Forelimb muscle (tissue), 1 donor: ENCODE data around the gene LRP1B. TPM values are rescaled to one million over a fixed set of nuclear protein-coding genes. Genes with fewer than 3 reads are reported as not detected.

Experiments
- DNase-seq: peaks from one replicate; pipeline ENCODE4 v3.0.0-alpha.2; 2013; ENCODE audit warnings: low read depth
- polyA plus RNA-seq: library from polyadenylated mRNA; unstranded; fragments of 120-200 nt; gene quantifications from one replicate; pipeline ENCODE4 v1.2.1, GENCODE V29; 2013; ENCODE audit not compliant: insufficient read length

Gene LRP1B
- polyA plus RNA-seq, 1 donor = 2.2 TPM

- DNase-seq = no peak
These were observed 535.4 kb downstream of the LRP1B start for GRCh38 chr2:141595316-141595920.

- no peak for DNase-seq
These were observed 539.0 kb downstream of the LRP1B start for GRCh38 chr2:141591787-141592186.

GRCh38 chr2:141590620-141591019 is 540.2 kb downstream of the LRP1B start:
- DNase-seq = no peak

- no peak for DNase-seq
These were observed 541.5 kb downstream of the LRP1B start for GRCh38 chr2:141589314-141589713.

- DNase-seq = no peak
These were observed 543.8 kb downstream of the LRP1B start for GRCh38 chr2:141586985-141587384.

GRCh38 chr2:141582213-141582612 is 548.6 kb downstream of the LRP1B start:
- no peak for DNase-seq

GRCh38 chr2:141579071-141579470 is 551.7 kb downstream of the LRP1B start:
- no peak for DNase-seq

GRCh38 chr2:141570474-141571131 is 560.2 kb downstream of the LRP1B start:
- DNase-seq = no peak

- DNase-seq = no peak
These were observed 560.9 kb downstream of the LRP1B start for GRCh38 chr2:141569941-141570340.

GRCh38 chr2:141565597-141565996 is 565.2 kb downstream of the LRP1B start:
- no peak for DNase-seq

- no peak for DNase-seq
These were observed 570.1 kb downstream of the LRP1B start for GRCh38 chr2:141560723-141561122.

- no peak for DNase-seq
These were observed 573.3 kb downstream of the LRP1B start for GRCh38 chr2:141557329-141558095.

GRCh38 chr2:141555876-141556470 is 574.8 kb downstream of the LRP1B start:
- DNase-seq = no peak

GRCh38 chr2:141554810-141555209 is 576.0 kb downstream of the LRP1B start:
- no peak for DNase-seq

- DNase-seq = no peak
These were observed 596.0 kb downstream of the LRP1B start for GRCh38 chr2:141534666-141535362.

GRCh38 chr2:141529659-141530058 is 601.2 kb downstream of the LRP1B start:
- DNase-seq = no peak

GRCh38 chr2:141528990-141529389 is 601.8 kb downstream of the LRP1B start:
- no peak for DNase-seq

- no peak for DNase-seq
These were observed 604.1 kb downstream of the LRP1B start for GRCh38 chr2:141526760-141527159.

- no peak for DNase-seq
These were observed 606.0 kb downstream of the LRP1B start for GRCh38 chr2:141524777-141525176.

GRCh38 chr2:141523199-141523598 is 607.6 kb downstream of the LRP1B start:
- no peak for DNase-seq

- DNase-seq = no peak
These were observed 608.1 kb downstream of the LRP1B start for GRCh38 chr2:141522702-141523101.

- DNase-seq = no peak
These were observed 608.8 kb downstream of the LRP1B start for GRCh38 chr2:141522048-141522447.
